Femur (tissue), 1 donor: ENCODE measurements around the gene LEUTX.
"Not testable (repeated sequence)": the region's sequence is repeated elsewhere in the genome, so short reads cannot be mapped to it uniquely, and the experiment has no call there.

Source experiments
- DNase-seq: peaks from one replicate; pipeline ENCODE4 v3.0.0-alpha.2; 2017

Gene LEUTX, protein sequence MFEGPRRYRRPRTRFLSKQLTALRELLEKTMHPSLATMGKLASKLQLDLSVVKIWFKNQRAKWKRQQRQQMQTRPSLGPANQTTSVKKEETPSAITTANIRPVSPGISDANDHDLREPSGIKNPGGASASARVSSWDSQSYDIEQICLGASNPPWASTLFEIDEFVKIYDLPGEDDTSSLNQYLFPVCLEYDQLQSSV

DNA sequence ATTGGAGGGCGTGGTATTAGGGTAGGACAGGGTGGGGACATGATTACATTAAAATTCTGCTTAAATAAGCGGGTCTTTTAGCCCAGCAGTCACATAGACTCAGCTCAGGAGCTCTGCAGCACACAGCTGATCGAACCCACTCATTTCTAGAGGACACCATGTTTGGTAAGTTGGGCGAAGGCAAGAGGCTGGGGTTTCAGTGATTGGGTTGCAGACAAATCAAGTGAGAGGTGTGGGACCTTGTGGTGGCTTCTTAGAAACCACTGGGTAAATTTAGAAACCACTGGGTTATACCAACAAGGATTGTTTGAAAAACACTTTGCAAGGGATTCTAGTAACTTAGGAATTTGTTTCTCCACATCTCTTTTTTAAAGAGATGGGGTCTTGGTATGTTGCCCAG lies at the start of gene LEUTX:
LEUTX (plus strand) TSS at position 92 of the 400 bp plus-strand sequence; CDS start at position 159, 67 bp downstream.
- no peak for DNase-seq

DNA sequence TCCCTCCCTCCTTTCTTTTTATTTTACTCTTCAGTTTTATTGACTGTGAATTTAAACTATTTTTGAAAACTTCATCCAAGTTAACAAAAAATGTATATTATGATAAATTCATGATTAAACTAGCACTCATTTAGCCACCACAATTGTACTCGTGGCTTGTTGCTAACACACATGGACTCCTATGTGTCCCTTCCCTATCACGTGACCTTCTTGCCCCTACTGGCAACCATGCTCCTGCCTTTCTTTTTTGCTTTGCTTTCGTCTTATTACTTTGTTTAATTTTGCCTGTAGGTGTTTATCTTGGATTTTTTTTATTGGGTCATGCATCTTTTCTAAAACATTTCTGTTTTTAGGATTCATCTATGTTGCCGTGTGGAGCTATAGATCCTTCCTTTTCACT lies 49.1 kb upstream of the LEUTX start:
- no peak for DNase-seq

DNA sequence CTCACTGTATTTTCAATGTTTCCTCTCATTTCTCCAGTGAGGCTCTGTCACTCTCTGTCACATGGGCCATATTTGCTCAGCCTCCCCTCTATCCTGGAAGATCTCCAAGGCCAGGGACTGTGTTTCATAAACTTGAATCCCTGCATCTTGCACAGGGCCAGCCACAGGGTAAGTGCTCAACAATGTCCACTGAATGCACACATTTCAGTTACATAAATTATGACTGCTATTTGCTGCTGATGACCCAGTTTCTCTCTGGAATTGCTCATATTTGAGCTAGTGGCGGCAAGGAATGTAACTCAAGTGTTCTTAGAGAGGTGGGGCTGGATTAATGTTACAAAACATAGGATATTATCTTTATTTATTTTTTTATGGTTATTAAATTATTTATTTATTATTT lies 47.0 kb upstream of the LEUTX start:
- no peak for DNase-seq

DNA sequence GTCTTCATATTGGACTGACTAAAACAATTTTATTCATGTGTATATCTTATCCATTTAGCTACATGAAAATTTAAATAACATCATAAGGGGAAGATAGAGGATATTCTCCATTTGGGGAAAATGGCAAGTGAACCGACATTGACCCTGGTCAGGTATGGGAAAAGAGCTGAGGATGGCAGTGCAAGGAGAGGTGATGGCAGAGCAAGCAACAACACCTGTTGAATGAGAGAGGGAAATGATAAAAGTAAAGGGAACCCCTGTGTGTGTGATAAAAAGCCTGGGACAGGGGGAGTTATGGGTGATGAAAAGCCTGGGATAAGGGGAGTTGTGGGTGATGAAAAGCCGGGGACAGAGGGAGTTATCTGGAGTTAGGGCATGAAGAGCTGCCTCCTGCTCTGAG lies 44.8 kb upstream of the LEUTX start:
- no peak for DNase-seq

DNA sequence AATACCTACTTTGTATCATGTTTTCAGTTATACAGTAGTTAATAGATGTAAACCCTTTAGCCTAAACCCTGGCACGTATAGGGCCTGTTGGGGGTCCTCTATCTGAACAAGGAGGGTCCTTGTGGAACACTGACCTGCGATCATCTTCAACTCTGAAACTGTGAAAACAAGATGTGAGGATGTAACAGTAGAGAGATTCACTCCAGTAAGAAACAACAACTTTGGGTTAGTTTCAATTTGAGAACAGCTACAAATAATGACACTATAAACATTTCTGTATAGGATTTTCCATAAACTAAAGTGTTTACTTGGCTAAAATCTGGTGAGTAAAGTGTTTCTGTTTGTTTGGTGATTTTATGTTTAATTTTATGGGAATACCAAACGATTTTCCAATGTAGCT lies 43.0 kb upstream of the LEUTX start:
- no peak for DNase-seq

DNA sequence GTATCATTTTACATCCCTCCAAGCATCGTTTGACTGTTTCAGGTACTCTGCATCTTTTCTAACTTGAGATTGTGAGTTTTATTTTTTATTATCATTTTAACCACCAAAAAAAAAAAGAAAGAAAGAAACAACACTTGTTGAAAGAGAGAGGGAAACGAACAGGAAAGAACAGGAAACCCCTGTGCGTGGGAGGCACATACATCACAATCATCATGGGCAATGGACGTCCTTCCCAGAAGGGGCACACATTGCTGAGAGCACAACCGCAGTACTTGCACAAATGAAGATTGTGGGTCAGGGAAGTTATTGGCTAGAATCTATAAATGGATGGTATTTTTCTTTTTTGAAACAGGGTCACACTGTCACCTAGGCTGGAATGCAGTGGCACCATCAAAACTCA lies 42.6 kb upstream of the LEUTX start:
- DNase-seq, result no peak

DNA sequence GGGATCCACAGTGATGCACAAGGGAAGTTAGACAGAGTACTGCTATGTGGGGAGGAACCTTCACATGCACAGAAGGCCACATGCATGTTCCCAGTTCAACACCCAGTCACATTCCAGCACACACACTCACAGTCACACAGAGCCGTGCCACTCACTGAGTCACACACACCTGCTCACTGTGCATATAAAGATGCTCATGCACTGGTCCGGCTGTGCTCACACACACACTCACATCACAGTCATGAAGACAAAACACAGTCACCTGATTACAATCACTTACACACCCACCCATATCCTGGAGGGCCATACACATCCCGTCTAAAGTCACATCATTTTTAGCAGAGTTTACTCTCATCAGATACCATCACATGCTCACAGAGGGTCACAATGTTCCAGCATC lies 41.3 kb upstream of the LEUTX start:
- no peak for DNase-seq

DNA sequence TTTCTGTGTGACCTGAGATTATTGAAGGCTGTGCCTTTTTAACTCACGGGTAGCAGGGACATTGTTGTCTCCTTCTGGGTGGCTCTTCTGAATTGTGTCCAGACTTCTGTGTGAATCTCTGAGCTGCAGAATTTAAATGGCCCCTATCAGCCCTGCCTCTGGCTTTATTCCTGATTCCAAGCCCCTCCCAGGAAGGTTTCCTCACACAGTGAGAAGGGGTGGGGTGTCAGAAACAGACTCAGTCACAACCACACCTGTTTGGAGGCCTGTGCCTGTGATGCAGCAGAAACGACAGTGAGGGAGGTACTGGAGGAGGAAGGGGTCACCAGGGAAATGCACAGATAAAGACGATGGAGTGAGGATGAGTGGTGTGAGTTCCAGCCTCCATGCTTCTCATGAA lies 40.8 kb upstream of the LEUTX start, which contains the start of gene CLC:
CLC (minus strand) TSS at position 139 of the 400 bp plus-strand sequence; CDS start at position 62, 77 bp downstream.
- no peak for DNase-seq

DNA sequence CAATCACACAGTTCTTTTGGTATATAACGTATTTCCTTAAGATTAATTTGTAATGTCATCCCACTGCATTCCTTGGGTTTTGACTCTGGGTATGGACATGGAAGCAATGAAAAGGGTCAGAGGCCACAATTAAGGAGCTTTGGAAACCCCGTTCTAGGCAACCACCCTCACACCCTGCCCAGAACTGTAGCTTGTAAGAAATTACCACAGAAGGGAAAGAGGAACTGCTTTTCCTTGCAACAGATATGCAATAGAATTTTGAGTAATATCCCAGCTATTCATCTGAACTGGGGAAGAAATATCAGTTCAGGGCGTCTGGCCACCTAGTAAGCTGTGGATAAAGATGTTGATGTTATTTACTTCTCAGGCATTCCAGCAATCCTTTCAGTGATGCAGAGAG lies 39.8 kb upstream of the LEUTX start:
- DNase-seq, result no peak

DNA sequence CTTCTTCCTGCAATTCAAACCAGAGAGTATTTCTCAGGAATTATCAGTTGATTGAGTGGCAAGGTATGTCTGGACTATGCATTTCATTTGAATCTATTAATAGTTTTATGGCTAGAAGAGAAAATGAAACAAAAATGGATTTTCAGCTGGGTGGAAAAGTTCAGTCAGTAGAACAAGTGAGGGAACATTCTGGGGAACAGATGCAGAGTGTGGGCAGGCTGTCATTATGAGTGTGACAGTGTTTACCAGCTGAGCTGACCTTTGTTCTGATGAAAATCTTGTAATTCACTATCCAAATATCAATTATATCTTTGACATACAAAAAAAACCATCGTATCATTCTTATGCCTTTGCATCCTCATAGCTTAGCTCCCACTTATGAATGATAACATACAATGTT lies 38.3 kb upstream of the LEUTX start:
- no peak for DNase-seq

DNA sequence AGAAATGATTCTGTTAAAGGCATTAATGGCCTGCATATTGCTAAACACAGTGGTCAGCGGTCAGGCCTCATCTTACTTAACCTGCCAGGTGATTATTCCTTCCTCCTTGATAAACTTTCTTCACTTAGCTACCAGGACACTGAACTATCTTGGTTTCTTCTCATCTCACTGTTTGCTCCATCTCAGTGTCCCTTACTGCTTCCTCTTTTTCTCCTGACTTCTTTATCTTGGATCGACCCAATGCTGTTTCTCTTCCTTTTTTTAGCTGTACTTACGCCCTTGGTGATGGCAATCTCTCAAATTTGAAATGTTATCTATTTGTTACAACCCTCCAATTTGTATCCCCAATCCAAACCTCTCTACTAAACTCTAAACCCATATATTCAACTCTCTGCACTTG lies 33.0 kb upstream of the LEUTX start:
- DNase-seq, result no peak

DNA sequence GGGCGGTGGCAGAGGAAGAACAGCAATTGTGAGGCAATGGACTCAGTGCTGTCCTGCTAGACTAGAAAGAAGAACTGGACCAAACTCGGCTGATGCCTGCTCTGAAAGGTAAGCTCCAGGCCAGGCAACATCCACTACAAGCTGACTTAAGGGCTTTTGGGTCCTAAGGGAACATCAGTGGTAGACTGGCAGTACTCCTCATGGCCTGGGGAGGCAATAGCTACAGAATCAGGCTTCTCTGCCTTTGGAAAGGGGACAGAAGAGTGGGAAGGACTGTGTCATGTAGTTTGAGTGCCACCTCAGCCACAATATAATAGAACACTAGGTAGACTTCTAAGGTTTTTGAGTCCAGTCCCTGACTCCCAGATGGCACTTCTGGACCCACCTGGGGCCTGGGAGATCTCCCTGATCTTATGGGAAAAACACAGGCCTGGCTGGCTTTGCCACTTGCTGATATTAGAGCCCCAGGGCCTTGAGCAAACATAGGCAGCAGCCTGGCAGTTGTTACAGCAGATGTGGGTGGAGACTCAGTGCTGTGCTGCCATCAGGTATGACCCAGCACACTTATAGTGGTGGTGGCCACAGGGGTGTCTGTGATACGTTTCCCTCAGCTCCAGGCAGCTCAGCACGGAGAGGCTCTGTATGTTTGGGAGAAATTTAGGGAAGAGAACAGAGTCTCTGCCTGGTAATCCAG lies 31.7 kb upstream of the LEUTX start:
- DNase-seq, result no peak

DNA sequence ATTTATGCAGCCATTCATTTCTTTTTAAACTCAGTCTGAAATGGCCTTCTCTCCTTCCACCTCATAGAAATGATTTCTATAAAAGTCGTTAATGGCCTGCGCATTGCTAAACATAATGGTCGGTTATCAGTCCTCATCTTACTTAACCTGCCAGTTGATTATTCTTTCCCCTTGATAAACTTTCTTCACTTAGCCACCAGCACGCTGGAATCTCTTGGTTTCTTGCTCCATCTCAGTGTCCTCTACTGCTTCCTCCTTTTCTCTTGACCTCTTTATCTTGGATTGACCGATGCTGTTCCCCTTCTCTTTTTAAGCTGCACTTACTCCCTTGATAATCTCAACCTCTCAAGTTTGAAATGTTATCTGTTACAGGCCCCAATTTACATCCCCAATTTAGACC lies 28.7 kb upstream of the LEUTX start:
- no peak for DNase-seq

DNA sequence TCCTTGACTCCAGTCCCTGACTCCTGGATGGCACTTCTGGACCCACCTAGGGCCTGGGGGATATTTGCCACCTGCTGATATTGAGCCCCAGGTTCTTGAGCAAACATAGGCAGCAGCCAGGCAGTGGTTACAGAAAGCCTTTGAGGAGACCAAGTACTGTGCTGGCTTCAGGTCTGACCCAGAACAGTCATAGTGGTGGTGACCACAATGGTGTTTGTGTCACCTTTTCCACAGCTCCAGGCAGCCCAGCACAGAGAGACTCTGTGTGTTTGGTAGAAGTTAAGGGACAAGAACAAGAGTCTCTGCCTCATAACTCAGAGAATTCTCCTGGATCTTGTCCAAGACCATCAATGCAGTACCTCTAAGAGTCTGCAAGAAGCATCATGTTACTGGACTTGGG lies 26.3 kb upstream of the LEUTX start:
- DNase-seq, result no peak

DNA sequence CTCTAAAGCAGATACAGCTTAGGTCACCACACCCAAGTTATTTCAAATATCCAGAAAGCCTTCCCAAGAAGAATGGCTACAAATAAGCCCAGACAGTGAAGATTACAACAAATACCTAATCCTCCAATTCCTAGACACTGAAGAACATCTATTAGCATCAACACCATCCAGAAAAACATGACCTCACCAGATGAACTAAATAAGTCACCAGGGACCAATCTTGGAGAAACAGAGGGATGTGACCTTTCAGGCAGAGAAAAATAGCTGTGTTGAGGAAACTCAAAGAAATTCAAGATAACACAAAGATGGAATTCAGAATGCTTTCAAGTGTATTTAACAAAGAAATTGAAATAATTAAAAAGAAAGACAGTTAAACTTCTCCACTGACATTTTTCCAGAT lies 25.9 kb upstream of the LEUTX start:
- DNase-seq, result no peak

DNA sequence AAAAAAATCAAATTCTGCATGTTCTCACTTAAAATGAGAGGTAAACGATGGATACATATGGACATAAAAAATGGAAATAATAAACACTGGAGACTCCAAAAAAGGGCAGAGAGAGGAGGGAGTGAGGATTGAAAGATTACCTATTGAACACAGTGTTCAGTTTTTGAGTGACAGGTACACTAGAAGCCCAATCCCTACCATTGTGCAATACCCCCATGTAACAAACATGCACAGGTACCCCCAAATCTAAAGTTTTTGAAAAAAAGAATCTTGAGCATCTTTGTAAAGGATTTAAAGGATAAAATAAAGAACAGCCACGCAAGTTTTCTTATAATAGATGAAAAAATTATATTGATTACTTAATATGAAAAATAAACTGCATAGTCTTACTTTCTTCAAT lies 24.1 kb upstream of the LEUTX start:
- no peak for DNase-seq

DNA sequence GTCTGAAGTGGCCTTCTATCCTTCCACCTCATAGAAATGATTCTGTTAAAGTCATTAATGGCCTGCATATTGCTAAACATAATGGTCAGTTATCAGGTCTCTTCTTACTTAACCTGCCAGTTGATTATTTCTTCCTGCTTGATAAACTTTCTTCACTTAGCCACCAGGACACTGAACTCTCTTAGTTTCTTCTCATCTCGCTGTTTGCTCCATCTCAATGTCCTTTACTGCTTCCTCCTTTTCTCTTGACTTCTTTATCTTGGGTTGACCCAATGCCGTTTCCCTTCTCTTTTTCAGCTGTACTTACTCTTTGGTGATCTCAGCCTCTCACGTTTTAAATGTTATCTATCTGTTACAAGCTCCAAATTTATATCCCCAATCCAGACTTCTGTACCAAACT lies 23.7 kb upstream of the LEUTX start:
- DNase-seq, result no peak

DNA sequence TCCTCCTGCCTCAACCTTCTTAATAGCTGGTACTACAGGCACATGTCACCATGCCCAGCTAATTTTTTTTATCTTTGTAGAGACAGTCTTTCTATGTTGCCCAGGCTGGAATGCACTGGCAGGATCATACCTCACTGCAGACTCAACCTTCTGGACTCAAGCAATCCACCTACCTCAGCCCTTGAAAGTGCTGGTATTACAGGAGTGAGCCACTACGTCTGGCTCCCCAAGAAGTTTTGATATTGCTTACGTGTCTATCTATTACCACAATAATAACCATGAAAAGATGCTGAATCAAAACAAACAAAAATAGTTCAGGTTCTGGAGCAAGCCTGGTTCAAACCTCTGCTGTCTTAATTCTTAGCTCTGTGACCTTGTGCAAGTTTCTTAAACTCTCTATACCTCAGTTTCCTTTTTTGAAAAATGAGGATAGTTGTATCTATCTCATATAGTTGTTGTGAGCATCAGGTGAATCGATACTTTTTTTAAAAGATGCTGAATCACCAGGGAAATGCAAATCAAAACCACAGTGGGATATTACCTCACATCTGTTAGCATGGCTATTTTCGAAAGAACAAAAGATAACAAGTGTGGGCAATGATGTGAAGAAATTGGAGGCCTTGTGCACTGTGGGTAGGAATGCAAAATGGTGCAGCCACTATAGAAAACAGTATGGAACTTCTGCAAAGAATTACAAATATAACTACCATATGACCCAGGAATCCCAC lies 19.0 kb upstream of the LEUTX start:
- no peak for DNase-seq

DNA sequence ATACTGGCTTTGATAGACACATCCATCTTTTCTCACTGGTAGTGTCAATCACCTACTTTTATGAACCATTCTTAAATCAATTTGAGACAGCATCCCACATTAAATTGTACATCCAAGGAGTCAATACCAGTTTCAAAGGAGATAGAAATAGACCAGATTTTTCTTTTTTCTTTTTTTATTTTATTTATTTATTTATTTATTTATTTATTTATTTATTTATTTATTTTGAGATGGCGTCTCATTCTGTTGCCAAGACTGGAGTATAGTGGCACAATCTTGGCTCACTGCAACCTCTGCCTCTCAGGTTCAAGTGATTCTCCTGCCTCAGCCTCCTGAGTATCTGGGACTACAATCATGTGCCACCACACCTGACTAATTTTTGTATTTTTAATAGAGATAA lies 16.8 kb upstream of the LEUTX start:
- DNase-seq, result not testable (repeated sequence)

DNA sequence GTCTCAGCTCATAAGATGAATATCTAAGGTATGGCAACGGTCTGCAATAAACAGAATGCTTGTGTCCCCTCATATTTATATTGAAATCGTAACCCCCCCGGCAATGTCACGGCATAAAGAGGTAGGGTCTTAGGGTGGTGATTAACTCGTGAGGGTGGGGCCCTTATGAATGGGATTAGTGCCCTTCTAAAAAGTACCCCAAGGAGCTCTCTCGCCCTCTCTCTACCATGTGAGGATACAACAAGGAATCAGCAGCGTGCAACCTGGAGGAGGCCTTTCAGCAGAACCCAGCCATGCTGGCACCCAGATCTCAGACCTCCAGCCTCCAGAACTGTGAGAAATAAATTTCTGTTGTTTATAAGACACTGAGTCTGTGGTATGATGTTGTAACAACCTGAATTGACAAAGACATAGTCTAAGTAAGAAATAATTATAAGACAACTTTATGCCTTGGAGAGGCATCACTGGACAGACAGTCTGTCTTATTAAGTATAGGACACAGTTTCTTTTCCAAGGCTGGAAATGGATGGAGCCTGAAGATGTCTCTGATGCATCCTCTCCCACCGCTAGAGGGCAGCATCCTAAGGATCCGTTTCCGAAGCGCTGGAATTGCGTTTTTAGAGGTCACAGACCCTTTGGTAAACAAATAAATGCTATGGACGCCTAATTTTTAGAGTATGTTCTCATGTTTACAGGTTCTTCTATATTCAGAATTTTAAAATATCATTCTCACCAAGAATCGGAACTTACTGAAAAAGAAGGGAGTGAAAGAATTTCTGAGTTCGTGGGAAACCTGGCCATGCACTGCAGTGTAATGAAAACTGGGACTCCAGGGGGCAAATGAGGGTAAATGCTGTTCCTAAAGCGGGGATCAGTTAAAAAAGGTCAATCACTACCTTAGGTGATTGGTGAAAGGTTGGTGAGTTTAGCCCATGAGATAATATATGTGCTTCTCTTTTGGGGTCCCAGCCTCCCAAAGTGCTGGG lies 13.3 kb upstream of the LEUTX start:
- peak; percentile 19 for DNase-seq

DNA sequence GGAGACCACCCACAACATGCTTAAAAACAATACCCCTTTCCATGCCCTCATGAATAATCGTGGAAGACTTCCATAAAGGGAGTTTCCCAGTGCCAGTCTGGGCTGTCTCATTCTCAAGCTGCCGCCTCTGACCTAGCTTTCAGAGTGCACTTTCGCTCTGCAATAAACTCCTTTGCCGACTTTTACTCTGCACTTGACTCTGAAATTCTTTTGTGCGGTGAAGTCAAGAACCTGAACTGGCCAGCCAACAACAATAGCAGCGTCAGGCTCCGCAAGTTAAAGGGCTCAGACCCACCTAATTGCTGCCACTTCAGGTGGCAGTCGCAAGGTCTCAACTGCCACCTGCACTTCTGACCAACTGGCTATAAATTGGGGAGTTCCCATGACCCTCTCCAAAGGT lies 10.3 kb upstream of the LEUTX start:
- no peak for DNase-seq

DNA sequence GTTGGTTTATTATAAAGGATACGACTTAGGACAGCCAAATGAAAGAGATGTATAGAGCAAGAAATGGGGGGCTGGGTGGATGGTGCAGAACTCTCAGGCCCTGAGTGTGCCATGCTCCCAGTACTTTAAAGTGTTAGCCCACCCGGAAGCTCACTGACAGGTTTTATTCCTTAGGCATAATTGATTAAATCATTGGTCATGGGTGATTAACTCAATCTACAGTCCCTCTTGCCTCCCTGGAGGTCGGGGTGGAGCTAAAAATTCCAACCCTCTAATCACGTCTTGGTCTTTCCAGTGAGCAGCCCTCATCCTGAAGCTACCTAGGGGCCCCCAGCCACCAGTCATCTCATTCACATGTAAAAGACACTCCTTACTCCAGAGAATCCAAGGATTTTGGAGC lies 9.9 kb upstream of the LEUTX start:
- no peak for DNase-seq

DNA sequence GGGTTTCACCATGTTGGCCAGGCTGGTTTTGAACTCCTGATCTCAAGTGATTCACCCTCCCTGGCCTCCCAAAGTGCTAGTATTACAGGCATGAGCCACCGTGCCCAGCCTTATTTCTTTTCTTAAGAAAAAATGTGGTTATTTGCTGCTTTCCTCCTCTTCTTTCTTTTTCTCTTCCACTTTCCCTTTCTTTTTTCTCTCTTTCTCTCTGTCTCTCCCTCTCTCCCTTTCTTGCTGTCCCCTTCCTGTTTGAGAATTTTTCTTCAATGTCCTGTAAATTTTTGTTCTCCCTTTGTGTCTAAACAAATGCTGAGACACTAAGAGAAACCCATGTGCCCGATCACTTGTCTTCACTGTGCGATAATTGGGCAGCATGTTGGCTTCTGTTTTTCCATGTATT lies 2.2 kb downstream of the LEUTX start:
- no peak for DNase-seq
